AG09309 (cell line): ENCODE results near the gene GARNL3.

Experiments used
- DNase-seq: peaks from one replicate; pipeline ENCODE4 v3.0.0-alpha.2; 2010; ENCODE audit warnings: low read depth
- H3K4me3 ChIP-seq: 2 replicates; pipeline ENCODE4 v1.5.1; 2011; ENCODE audit warnings: mild to moderate bottlenecking, low read depth, low read length, moderate library complexity; ENCODE audit not compliant: control insufficient read depth
- TF ChIP-seq, protein P1 (sequence below): IDR thresholded peaks from 2 replicates; pipeline ENCODE4 v1.5.1; 2011; ENCODE audit warnings: mild to moderate bottlenecking, low read depth, low read length, inconsistent platforms; ENCODE audit not compliant: insufficient read depth, control insufficient read depth; ENCODE audit errors: missing control alignments

The GARNL3 gene

DNA sequence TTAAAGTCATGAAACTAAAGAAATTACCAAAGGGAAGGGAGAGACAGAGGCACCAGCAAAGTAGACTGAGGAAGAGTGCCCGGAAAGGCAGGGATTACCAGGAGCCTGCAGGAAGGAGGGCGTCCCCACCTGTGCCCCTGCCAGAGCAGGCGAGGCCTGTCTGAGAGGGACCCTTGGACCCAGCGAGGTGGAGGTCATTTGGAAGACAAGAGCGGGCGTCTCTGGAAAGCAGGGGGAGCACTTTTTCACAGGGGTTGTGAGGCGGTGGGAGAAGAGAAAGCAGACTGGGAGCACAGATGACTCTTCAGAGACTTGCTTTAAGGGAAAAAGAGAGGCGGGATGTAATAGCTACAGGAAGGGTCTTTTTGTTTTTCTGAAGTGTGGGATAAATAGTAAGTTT, 104.9 kb downstream of the GARNL3 start:
- H3K4me3 ChIP-seq, result no peak overlapping the region
- DNase-seq, result no peak
- TF ChIP-seq, protein P1, sequence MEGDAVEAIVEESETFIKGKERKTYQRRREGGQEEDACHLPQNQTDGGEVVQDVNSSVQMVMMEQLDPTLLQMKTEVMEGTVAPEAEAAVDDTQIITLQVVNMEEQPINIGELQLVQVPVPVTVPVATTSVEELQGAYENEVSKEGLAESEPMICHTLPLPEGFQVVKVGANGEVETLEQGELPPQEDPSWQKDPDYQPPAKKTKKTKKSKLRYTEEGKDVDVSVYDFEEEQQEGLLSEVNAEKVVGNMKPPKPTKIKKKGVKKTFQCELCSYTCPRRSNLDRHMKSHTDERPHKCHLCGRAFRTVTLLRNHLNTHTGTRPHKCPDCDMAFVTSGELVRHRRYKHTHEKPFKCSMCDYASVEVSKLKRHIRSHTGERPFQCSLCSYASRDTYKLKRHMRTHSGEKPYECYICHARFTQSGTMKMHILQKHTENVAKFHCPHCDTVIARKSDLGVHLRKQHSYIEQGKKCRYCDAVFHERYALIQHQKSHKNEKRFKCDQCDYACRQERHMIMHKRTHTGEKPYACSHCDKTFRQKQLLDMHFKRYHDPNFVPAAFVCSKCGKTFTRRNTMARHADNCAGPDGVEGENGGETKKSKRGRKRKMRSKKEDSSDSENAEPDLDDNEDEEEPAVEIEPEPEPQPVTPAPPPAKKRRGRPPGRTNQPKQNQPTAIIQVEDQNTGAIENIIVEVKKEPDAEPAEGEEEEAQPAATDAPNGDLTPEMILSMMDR, result no peak

DNA sequence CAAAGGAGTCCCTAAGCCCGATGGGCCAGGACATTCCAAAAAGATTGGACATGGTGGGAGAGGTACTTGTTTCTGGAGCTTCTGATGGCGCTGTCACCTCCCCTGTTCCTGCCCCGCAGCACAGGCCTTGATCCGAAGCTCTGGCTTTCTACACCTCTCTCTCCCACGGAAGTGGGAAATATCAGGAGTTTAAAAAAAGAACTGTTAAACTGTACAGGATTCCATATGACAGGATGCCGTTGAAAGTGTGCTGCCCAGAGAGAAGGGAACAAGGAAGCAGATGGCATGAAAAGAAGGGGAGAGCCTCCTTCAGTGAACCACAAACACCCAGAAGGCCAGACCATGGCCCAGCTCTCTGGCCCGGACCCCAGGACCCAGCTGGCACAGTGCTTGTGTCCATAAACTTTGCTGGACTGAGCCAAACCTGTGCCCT, 105.6 kb downstream of the GARNL3 start:
- no peak for DNase-seq
- TF ChIP-seq, protein P1, result no peak
- H3K4me3 ChIP-seq, result no peak overlapping the region

DNA sequence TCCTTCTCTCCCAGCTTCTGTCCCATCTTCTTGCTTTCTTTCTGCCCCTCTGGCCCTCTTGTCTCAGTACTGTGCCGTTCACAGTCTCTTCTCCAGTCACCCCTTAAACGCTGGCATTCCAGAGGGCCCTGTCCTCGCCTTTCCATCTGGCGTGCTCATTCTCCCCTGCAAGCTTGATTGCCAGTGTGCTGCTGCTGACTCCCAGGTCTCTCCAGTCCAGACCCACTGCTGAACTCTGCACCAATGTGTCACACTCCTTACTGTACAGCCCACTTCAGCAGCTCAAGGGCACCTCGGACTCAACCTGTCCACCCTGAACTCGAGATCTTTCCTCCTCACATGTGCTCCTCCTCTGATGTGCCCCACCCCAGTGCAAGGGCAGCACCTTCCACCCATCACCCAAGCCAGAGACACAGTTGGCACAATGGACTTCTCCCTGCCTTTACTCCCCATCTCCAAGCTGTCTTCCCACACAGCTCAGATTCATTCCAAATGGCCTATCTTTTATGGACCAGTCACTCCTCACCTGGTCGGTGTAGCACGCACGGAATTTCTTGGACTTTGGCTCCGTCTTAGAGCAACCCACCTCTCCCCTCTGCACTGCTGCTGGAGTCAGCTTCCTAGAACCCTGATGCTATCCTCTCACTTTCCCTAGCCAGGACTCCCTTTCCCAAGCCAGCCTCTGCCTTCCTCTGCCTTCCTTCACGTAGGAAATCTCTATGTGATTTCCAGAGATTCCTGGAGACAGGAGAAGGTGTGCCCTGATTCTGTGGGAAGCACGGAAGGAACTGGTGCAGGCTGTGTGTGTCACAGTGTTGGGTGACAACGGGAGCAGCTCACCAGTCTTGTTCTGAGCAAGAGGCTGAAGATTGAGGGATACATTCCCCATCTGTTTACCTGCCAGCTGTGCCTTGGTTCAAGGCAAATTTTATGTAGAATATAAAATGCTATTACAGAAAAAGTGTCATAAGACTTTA, 106.4 kb downstream of the GARNL3 start:
- no peak overlapping the region for H3K4me3 ChIP-seq
- TF ChIP-seq, protein P1, result no peak
- no peak for DNase-seq

DNA sequence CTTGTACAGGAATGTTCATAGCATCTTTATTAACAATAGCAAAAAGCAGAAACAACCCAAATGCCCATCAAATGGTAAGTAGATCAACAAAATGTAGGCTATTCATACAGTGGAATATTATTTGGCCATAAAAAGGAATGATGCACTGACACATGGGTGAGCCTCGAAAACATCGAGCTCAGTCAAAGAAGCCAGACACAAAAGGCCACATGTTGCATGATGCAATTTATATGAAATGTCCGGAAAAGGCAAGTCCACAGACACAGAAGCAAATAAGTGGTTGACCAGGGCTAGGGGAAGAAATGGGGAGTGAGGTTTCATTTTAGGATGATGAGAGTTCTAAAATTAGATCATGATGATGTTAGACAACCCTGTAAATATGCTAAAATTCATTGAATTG, 115.9 kb downstream of the GARNL3 start:
- no peak for DNase-seq
- TF ChIP-seq, protein P1, result no peak
- H3K4me3 ChIP-seq, result no peak overlapping the region

DNA sequence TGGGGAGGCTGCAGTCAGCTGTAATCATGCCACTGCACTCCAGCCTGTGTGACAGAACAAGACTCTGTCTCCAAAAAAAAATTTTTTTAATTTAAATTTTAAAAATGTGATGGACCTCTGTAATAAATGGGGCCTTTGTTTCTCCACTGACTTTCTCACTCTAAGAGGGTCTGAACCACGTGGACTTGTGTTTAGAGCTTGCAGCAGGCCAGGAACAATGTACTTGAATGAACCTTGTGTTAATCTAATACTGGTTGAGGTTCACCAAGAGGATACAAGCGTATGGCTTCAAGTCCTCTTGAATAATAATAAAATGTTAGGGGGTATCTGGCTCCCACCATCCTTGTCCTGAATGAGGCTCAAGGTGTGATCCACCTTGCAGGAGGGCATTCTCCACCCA, 118.0 kb downstream of the GARNL3 start:
- H3K4me3 ChIP-seq, result no peak overlapping the region
- DNase-seq, result no peak
- TF ChIP-seq, protein P1, result no peak

DNA sequence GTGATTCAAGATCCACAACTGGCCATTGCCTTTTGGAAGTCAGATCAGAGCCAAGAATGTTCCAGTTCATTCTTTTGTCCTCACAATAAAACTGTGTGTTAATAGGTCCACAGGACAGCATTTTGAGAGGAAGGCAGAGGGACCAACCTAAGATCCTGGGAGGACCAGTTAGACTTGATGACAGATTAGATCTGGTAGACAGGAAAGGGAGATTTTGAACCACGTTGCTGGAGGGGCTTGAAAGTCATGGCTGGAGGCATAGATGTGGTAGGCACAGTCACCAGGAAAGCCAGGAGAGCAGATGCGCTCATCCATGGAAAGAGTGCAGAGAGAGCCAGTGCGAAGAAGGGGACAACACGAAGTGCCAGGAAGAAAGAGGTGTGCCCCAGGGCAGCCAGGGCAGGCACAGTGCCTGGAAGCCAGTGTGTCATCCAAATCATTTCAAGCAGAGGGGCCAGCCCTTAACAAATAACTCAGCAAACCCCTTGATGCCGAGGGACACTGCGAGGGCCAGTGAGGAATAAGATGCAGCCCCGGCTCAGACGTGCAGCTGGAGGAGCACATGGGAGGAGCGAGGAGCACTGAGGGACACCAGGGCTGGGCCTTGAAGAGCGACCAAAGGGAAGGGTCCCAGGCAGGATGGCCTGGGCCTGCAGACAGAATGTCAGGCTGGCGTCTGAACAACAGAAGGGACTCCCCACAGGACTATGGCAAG, 119.6 kb downstream of the GARNL3 start:
- TF ChIP-seq, protein P1, result no peak
- DNase-seq, result no peak
- no peak overlapping the region for H3K4me3 ChIP-seq
